ENCODE measurements around the gene C1orf74.

Gene C1orf74

GRCh38 chr1:209778102-209778501 lies 6.3 kb downstream of the C1orf74 start:
- TF ChIP-seq, protein P1, sequence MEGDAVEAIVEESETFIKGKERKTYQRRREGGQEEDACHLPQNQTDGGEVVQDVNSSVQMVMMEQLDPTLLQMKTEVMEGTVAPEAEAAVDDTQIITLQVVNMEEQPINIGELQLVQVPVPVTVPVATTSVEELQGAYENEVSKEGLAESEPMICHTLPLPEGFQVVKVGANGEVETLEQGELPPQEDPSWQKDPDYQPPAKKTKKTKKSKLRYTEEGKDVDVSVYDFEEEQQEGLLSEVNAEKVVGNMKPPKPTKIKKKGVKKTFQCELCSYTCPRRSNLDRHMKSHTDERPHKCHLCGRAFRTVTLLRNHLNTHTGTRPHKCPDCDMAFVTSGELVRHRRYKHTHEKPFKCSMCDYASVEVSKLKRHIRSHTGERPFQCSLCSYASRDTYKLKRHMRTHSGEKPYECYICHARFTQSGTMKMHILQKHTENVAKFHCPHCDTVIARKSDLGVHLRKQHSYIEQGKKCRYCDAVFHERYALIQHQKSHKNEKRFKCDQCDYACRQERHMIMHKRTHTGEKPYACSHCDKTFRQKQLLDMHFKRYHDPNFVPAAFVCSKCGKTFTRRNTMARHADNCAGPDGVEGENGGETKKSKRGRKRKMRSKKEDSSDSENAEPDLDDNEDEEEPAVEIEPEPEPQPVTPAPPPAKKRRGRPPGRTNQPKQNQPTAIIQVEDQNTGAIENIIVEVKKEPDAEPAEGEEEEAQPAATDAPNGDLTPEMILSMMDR (IDR thresholded peaks at IDR 0.05): no peak

DNA sequence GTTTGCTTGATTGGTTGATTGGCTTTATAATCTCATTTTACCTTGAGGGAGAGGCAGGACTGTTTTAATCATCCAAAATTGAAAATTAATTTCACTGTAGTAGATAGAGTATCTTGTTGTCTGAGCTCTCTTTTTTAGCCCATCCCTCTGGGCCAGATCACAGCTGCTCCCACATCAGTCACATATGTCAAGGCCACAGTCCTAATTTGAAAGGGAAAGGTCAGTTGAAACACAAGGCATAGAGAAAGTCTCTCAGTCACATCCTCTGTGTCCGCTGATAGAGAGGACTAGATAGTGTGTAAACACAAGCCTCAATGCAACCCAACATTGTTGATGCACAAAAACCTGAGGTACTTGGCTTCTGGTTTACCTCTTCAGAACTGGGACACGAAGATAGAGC lies 6.8 kb downstream of the C1orf74 start:
- TF ChIP-seq, protein P1 (IDR thresholded peaks at IDR 0.05): no peak

- TF ChIP-seq, protein P1 (IDR thresholded peaks at IDR 0.05): no peak
Measured at GRCh38 chr1:209775678-209776077, 8.7 kb downstream of the C1orf74 start.

- TF ChIP-seq, protein P1 (IDR thresholded peaks at IDR 0.05): no peak
Measured at GRCh38 chr1:209774592-209774991, 9.8 kb downstream of the C1orf74 start.

- TF ChIP-seq, protein P1 (IDR thresholded peaks at IDR 0.05): no peak
Measured at GRCh38 chr1:209772126-209772525, 12.2 kb downstream of the C1orf74 start.

DNA sequence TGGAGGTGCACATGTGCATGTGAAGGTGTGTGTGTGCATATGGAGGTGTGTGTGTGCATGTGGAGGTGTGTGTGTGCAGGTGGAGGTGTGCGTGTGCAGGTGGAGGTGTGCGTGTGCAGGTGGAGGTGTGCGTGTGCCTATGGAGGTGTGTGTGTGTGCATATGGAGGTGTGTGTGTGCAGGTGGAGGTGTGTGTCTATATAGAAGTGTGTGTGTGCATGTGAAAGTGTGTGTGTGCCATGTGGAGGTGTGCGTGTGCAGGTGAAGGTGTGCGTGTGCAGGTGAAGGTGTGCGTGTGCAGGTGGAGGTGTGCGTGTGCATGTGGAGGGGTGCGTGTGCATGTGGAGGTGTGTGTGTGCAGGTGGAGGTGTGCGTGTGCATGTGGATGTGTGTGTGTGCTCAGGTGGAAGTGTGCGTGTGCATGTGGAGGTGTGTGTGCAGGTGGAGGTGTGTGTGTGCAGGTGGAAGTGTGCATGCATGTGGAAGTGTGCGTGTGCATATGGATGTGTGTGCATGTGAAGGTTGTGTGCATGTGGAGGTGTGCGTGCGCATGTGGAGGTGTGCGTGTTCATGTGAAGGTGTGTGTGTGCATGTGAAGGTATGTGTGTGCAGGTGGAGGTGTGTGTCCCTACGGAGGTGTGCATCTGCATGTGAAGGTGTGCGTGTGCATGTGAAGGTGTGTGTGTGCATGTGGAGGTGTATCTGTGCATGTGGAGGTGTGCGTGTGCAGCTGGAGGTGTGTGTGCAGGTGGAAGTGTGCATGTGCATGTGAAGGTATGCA lies 13.5 kb downstream of the C1orf74 start:
- TF ChIP-seq, protein P1 (IDR thresholded peaks at IDR 0.05): no peak

- TF ChIP-seq, protein P1 (IDR thresholded peaks at IDR 0.05): no peak
Measured at GRCh38 chr1:209769971-209770370, 14.4 kb downstream of the C1orf74 start.
